Osteoblast (primary cell): Measurements from ENCODE around the gene UMODL1. TPM values are rescaled to one million over a fixed set of nuclear protein-coding genes. Genes with fewer than 3 reads are reported as not detected.

Experiments
- DNase-seq: peaks from one replicate; pipeline ENCODE4 v3.0.0; 2011; ENCODE audit warnings: low spot score, mixed read lengths; ENCODE audit not compliant: insufficient read length; ENCODE audit errors: missing footprints
- H2AFZ ChIP-seq: 2 replicates; pipeline ENCODE4 v1.6.0; 2011; ENCODE audit warnings: mild to moderate bottlenecking, low read length
- H3K27ac ChIP-seq: 2 replicates; pipeline ENCODE4 v1.5.1; 2011; ENCODE audit warnings: mild to moderate bottlenecking, low read depth, low read length, moderate library complexity
- H3K27me3 ChIP-seq: 2 replicates; pipeline ENCODE4 v1.6.0; 2012; ENCODE audit warnings: mild to moderate bottlenecking, control low read depth, inconsistent platforms, low read length, moderate library complexity; ENCODE audit not compliant: insufficient read depth
- H3K36me3 ChIP-seq: 2 replicates; pipeline ENCODE4 v1.5.1; 2011; ENCODE audit warnings: mild to moderate bottlenecking, low read length, control low read depth, moderate library complexity; ENCODE audit not compliant: insufficient read depth
- H3K4me1 ChIP-seq: 2 replicates; pipeline ENCODE4 v1.5.1; 2011; ENCODE audit warnings: mild to moderate bottlenecking, low read length, control low read depth, moderate library complexity; ENCODE audit not compliant: insufficient read depth
- H3K4me2 ChIP-seq: 2 replicates; pipeline ENCODE4 v1.6.0; 2011; ENCODE audit warnings: mild to moderate bottlenecking, low read length; ENCODE audit not compliant: insufficient read depth
- H3K4me3 ChIP-seq: fragments of 200-600 bp; sonication (generic); 3 replicates; pipeline ENCODE4 v1.5.1; 2012; ENCODE audit warnings: mild to moderate bottlenecking, low read length, inconsistent platforms; ENCODE audit not compliant: insufficient read depth
- H3K79me2 ChIP-seq: 2 replicates; pipeline ENCODE4 v1.6.0; 2012; ENCODE audit warnings: mild to moderate bottlenecking, low read length, control low read depth, inconsistent platforms; ENCODE audit not compliant: insufficient read depth
- H3K9me3 ChIP-seq: 2 replicates; pipeline ENCODE4 v1.5.1; 2011; ENCODE audit warnings: low read depth, low read length, control low read depth
- H4K20me1 ChIP-seq: 2 replicates; pipeline ENCODE4 v1.6.0; 2012; ENCODE audit warnings: mild to moderate bottlenecking, low read length, control low read depth; ENCODE audit not compliant: insufficient read depth
- total RNA-seq: library from RNA; depleted of rRNA; stranded (reverse); fragments of >200 nt; gene quantifications from 2 replicates; pipeline ENCODE4 v1.2.3, GENCODE V29; 2012
- TF ChIP-seq, protein P1 (sequence below): IDR thresholded peaks from 2 replicates; pipeline ENCODE4 v1.5.1; 2011; ENCODE audit warnings: mild to moderate bottlenecking, low read depth, low read length, moderate library complexity; ENCODE audit errors: extremely low read depth

Gene UMODL1
- total RNA-seq, 1 donor = not detected

DNA sequence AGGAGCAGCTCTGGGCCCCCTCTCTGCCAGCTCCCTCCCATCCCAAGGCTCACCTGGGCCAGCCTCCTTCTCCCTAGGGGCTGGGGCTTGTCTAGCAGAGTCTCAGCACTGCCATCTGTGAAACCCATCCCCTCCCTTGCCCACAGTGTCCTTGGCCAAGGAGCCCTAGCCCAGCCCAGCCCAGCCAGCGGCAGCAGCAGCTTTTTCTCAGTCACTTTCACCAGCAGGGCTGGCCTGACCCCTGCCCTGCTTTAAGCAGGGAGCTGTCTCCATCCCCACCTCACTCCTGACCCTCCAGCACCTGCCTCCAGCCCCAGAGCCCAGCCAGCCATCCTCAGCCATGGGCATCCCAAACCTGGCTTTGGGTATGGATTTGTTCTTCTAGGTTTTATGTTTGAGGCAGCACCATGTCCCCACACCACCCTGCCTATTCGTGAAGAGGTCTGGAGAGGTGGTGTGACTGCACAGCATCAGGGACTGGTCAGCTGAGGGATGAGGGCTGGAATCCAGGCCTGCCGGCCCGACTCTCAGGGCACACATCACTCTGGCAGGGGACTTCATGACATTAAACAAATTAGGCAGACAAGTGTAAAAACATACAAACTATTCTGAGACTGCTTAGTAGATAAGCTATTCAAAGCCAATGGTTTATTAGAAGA, 111.7 kb downstream of the UMODL1 start:
- H3K79me2 ChIP-seq = no peaks in the 10 kb centered on the region
- no peaks in the 10 kb centered on the region for H3K27me3 ChIP-seq
- TF ChIP-seq, protein P1, sequence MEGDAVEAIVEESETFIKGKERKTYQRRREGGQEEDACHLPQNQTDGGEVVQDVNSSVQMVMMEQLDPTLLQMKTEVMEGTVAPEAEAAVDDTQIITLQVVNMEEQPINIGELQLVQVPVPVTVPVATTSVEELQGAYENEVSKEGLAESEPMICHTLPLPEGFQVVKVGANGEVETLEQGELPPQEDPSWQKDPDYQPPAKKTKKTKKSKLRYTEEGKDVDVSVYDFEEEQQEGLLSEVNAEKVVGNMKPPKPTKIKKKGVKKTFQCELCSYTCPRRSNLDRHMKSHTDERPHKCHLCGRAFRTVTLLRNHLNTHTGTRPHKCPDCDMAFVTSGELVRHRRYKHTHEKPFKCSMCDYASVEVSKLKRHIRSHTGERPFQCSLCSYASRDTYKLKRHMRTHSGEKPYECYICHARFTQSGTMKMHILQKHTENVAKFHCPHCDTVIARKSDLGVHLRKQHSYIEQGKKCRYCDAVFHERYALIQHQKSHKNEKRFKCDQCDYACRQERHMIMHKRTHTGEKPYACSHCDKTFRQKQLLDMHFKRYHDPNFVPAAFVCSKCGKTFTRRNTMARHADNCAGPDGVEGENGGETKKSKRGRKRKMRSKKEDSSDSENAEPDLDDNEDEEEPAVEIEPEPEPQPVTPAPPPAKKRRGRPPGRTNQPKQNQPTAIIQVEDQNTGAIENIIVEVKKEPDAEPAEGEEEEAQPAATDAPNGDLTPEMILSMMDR = no peak
- H3K9me3 ChIP-seq = no peaks in the 10 kb centered on the region
- no peaks in the 10 kb centered on the region for H3K36me3 ChIP-seq
- no peak overlapping the region for H3K4me3 ChIP-seq
- no peaks in the 10 kb centered on the region for H3K4me1 ChIP-seq
- H2AFZ ChIP-seq = no peak overlapping the region
- no peaks in the 10 kb centered on the region for H4K20me1 ChIP-seq
- no peak for DNase-seq
- no peak overlapping the region for H3K4me2 ChIP-seq
- H3K27ac ChIP-seq = no peak overlapping the region

DNA sequence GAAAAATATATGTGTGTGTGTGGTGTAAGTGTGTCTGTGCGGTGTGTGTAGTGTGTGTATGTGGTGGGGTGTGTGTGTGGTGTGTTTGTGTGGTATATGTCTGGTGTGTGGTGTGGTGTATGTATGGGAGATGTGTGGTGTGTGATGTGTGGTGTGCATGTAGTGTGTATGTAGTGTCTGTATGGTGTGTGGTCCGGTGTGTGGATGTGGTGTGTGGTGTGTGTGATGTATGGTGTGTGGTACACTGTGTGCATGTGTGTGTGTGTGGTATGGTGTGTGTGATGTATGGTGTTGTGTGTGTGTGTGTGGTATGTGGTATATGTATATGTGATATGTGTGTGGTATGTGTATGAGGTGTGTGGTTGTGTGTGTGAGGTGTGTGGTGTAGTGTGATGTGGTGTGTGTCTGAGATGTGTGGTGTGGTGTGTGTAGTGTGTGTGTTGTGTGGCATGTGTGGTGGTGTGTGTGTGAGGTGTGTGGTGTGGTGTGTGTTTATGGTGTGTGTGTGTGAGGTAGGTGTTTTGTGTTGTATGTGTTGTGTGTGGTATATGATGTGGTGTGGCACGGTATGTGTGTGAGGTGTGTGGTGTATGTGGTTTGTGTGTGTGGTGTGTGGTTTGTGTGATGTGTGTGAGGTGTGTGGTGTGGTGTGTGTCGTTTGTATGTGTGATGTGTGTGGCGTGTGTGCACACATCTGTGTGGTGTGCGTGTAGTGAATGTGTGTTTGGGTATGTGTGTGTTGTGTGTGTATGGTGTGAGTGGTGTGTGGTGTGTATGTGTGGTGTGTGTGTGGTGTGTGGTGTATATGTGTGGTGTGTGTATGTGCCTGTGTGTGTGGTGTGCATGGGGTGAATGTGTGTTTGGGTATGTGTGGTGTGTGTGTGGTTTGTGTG, 112.5 kb downstream of the UMODL1 start:
- Histone ChIP-seq H4K20me1 (no peaks in the 10 kb centered on the region), H3K27me3 (no peaks in the 10 kb centered on the region), H3K4me3 (no peak overlapping the region), H3K36me3 (no peaks in the 10 kb centered on the region), H3K4me2 (no peak overlapping the region), H2AFZ (no peak overlapping the region), H3K79me2 (no peaks in the 10 kb centered on the region), H3K9me3 (no peaks in the 10 kb centered on the region), H3K27ac (no peak overlapping the region), H3K4me1 (no peaks in the 10 kb centered on the region)
- DNase-seq = no peak
- TF ChIP-seq, protein P1 = no peak

DNA sequence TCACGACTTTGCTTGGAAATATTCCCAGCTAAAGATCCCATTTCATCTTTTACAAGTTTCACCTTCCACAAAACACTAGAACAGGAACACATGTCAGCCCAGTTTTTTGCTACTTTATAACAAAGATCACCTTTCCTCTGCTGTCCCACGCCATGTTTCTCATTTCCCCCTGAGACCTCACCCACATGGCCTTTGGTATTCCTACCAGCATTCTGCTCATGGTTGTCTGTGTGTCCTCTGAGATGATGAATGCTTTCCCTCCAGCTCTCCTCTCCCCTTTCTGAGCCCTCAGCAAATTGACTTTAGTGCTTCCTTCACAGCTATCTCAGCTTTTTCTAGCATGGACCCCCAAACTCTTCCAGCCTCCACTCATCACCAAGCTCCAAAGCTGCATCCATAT, 115.5 kb downstream of the UMODL1 start:
- Histone ChIP-seq H3K4me3 (no peak overlapping the region), H3K9me3 (no peaks in the 10 kb centered on the region), H3K36me3 (no peaks in the 10 kb centered on the region), H4K20me1 (no peaks in the 10 kb centered on the region), H3K4me2 (no peak overlapping the region), H2AFZ (no peak overlapping the region), H3K4me1 (no peaks in the 10 kb centered on the region), H3K27me3 (no peaks in the 10 kb centered on the region), H3K27ac (no peak overlapping the region), H3K79me2 (no peaks in the 10 kb centered on the region)
- no peak for DNase-seq
- TF ChIP-seq, protein P1 = no peak
